ENCODE measurements around the gene SNPH.

The SNPH gene

GRCh38 chr20:1345030-1345755, 79.1 kb downstream of the SNPH start:
- H3K4me3 ChIP-seq (ENCODE audit: low read length in 2 of 2) = no peak overlapping the region
- no peaks in the 10 kb centered on the region for H3K27me3 ChIP-seq (ENCODE audit: control insufficient read depth in 1 of 2, insufficient read depth in 2 of 2, low read length in 2 of 2)
- no peaks in the 10 kb centered on the region for H3K9me3 ChIP-seq (ENCODE audit: control insufficient read depth in 2 of 2, low read length in 2 of 2)
- H3K9ac ChIP-seq (ENCODE audit: low read length in 2 of 2) = no peak overlapping the region
- no peaks in the 10 kb centered on the region for H3K36me3 ChIP-seq (ENCODE audit: control insufficient read depth in 2 of 2, insufficient read depth in 2 of 2, low read length in 2 of 2)
- H3K4me1 ChIP-seq (ENCODE audit: control insufficient read depth, insufficient read depth, low read length) = no peaks in the 10 kb centered on the region
- no peak overlapping the region for H3K27ac ChIP-seq (ENCODE audit: low read length)

GRCh38 chr20:1345756-1346093, 79.6 kb downstream of the SNPH start:
- Histone ChIP-seq H3K27me3 (ENCODE audit: control insufficient read depth in 1 of 2, insufficient read depth in 2 of 2, low read length in 2 of 2) (no peaks in the 10 kb centered on the region), H3K36me3 (ENCODE audit: control insufficient read depth in 2 of 2, insufficient read depth in 2 of 2, low read length in 2 of 2) (no peaks in the 10 kb centered on the region), H3K9ac (ENCODE audit: low read length in 2 of 2) (no peak overlapping the region), H3K9me3 (ENCODE audit: control insufficient read depth in 2 of 2, low read length in 2 of 2) (no peaks in the 10 kb centered on the region), H3K4me3 (ENCODE audit: low read length in 2 of 2) (no peak overlapping the region), H3K27ac (ENCODE audit: low read length) (no peak overlapping the region), H3K4me1 (ENCODE audit: control insufficient read depth, insufficient read depth, low read length) (no peaks in the 10 kb centered on the region)

- H3K9me3 ChIP-seq (ENCODE audit: control insufficient read depth in 2 of 2, low read length in 2 of 2) = no peaks in the 10 kb centered on the region
- H3K4me1 ChIP-seq (ENCODE audit: control insufficient read depth, insufficient read depth, low read length) = no peaks in the 10 kb centered on the region
- H3K27ac ChIP-seq (ENCODE audit: low read length) = no peak overlapping the region
Observed at GRCh38 chr20:1346315-1346969, 80.3 kb downstream of the SNPH start.

GRCh38 chr20:1353956-1354355, 87.9 kb downstream of the SNPH start:
- no peaks in the 10 kb centered on the region for H3K27me3 ChIP-seq (ENCODE audit: control insufficient read depth in 1 of 2, insufficient read depth in 2 of 2, low read length in 2 of 2)
- no peaks in the 10 kb centered on the region for H3K4me1 ChIP-seq (ENCODE audit: control insufficient read depth, insufficient read depth, low read length)

More at GRCh38 chr20:1346315-1346969, 80.3 kb downstream of the SNPH start:
- no peaks in the 10 kb centered on the region for H3K27me3 ChIP-seq (ENCODE audit: control insufficient read depth in 1 of 2, insufficient read depth in 2 of 2, low read length in 2 of 2)
- H3K4me3 ChIP-seq (ENCODE audit: low read length in 2 of 2) = no peak overlapping the region
- no peak overlapping the region for H3K9ac ChIP-seq (ENCODE audit: low read length in 2 of 2)
- no peaks in the 10 kb centered on the region for H3K36me3 ChIP-seq (ENCODE audit: control insufficient read depth in 2 of 2, insufficient read depth in 2 of 2, low read length in 2 of 2)

GRCh38 chr20:1357921-1358671, 92.0 kb downstream of the SNPH start:
- H3K4me1 ChIP-seq (ENCODE audit: control insufficient read depth, insufficient read depth, low read length) = no peaks in the 10 kb centered on the region
- H3K27me3 ChIP-seq (ENCODE audit: control insufficient read depth in 1 of 2, insufficient read depth in 2 of 2, low read length in 2 of 2) = no peaks in the 10 kb centered on the region
- H3K4me3 ChIP-seq (ENCODE audit: low read length in 2 of 2) = no peak overlapping the region
- H3K9ac ChIP-seq (ENCODE audit: low read length in 2 of 2) = no peak overlapping the region
- no peaks in the 10 kb centered on the region for H3K9me3 ChIP-seq (ENCODE audit: control insufficient read depth in 2 of 2, low read length in 2 of 2)
- H3K27ac ChIP-seq (ENCODE audit: low read length) = no peak overlapping the region
- peaks cover 19 to 21% of the 10 kb centered on the region in 2 donors for H3K36me3 ChIP-seq (ENCODE audit: control insufficient read depth in 2 of 2, insufficient read depth in 2 of 2, low read length in 2 of 2)

More at GRCh38 chr20:1353956-1354355, 87.9 kb downstream of the SNPH start:
- Histone ChIP-seq H3K9me3 (ENCODE audit: control insufficient read depth in 2 of 2, low read length in 2 of 2) (no peaks in the 10 kb centered on the region), H3K4me3 (ENCODE audit: low read length in 2 of 2) (no peak overlapping the region), H3K27ac (ENCODE audit: low read length) (no peak overlapping the region), H3K9ac (ENCODE audit: low read length in 2 of 2) (no peak overlapping the region), H3K36me3 (ENCODE audit: control insufficient read depth in 2 of 2, insufficient read depth in 2 of 2, low read length in 2 of 2) (peaks cover 0 to 5% of the 10 kb centered on the region in 2 donors)
